ENCODE results near the gene C5orf34. TPM values are rescaled to one million over a fixed set of nuclear protein-coding genes. Genes with fewer than 3 reads are reported as not detected.

The C5orf34 gene
- total RNA-seq, 2 donors from 2014 or later: 0.51 to 0.56 TPM

GRCh38 chr5:43498581-43498980, 16.4 kb downstream of the C5orf34 start:
- Histone ChIP-seq H3K36me3 (no peaks in the 10 kb centered on the region), H3K27me3 (no peaks in the 10 kb centered on the region), H3K27ac (no peak overlapping the region), H3K4me1 (no peaks in the 10 kb centered on the region), H3K4me3 (no peak overlapping the region), H3K9me3 (no peaks in the 10 kb centered on the region)
- DNase-seq (ENCODE audit: low spot score): no peak
- TF ChIP-seq CTCF (IDR thresholded peaks at IDR 0.05): no peak

- Histone ChIP-seq H3K27me3 (no peaks in the 10 kb centered on the region), H3K9me3 (no peaks in the 10 kb centered on the region), H3K4me1 (no peaks in the 10 kb centered on the region), H3K4me3 (no peak overlapping the region), H3K27ac (no peak overlapping the region), H3K36me3 (no peaks in the 10 kb centered on the region)
- DNase-seq (ENCODE audit: low spot score): no peak
- TF ChIP-seq CTCF (IDR thresholded peaks at IDR 0.05): no peak
Observed at GRCh38 chr5:43497311-43498104, 17.4 kb downstream of the C5orf34 start.

- TF ChIP-seq CTCF (IDR thresholded peaks at IDR 0.05): no peak
- Histone ChIP-seq H3K9me3 (no peaks in the 10 kb centered on the region), H3K27me3 (no peaks in the 10 kb centered on the region), H3K4me3 (no peak overlapping the region), H3K27ac (no peak overlapping the region), H3K4me1 (no peaks in the 10 kb centered on the region), H3K36me3 (no peaks in the 10 kb centered on the region)
- no peak for DNase-seq (ENCODE audit: low spot score)
Observed at GRCh38 chr5:43491326-43491725, 23.6 kb downstream of the C5orf34 start.

- no peaks in the 10 kb centered on the region for H3K27me3 ChIP-seq
- TF ChIP-seq CTCF (IDR thresholded peaks at IDR 0.05): no peak
- H3K4me3 ChIP-seq: no peak overlapping the region
- H3K9me3 ChIP-seq: no peaks in the 10 kb centered on the region
- H3K4me1 ChIP-seq: peaks cover 0 to 20% of the 10 kb centered on the region in 2 donors
- no peak overlapping the region for H3K27ac ChIP-seq
- no peaks in the 10 kb centered on the region for H3K36me3 ChIP-seq
- no peak for DNase-seq (ENCODE audit: low spot score)
Observed at GRCh38 chr5:43486353-43486752, 28.6 kb downstream of the C5orf34 start.

GRCh38 chr5:43485406-43485805, 29.5 kb downstream of the C5orf34 start:
- DNase-seq (ENCODE audit: low spot score): no peak
- Histone ChIP-seq H3K27ac (no peak overlapping the region), H3K4me1 (peaks cover 0 to 20% of the 10 kb centered on the region in 2 donors), H3K36me3 (no peaks in the 10 kb centered on the region), H3K4me3 (no peak overlapping the region), H3K27me3 (no peaks in the 10 kb centered on the region), H3K9me3 (no peaks in the 10 kb centered on the region)
- TF ChIP-seq CTCF (IDR thresholded peaks at IDR 0.05): no peak

Data from right atrium auricular region (tissue), 2 donors.